ENCODE results near the gene CDC23.
A peak's percentile ranks its signal among the peaks of the same experiment; 100 is the strongest.
"Not testable (repeated sequence)": the region's sequence is repeated elsewhere in the genome, so short reads cannot be mapped to it uniquely, and the experiment has no call there.

Gene CDC23, protein sequence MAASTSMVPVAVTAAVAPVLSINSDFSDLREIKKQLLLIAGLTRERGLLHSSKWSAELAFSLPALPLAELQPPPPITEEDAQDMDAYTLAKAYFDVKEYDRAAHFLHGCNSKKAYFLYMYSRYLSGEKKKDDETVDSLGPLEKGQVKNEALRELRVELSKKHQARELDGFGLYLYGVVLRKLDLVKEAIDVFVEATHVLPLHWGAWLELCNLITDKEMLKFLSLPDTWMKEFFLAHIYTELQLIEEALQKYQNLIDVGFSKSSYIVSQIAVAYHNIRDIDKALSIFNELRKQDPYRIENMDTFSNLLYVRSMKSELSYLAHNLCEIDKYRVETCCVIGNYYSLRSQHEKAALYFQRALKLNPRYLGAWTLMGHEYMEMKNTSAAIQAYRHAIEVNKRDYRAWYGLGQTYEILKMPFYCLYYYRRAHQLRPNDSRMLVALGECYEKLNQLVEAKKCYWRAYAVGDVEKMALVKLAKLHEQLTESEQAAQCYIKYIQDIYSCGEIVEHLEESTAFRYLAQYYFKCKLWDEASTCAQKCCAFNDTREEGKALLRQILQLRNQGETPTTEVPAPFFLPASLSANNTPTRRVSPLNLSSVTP

DNA sequence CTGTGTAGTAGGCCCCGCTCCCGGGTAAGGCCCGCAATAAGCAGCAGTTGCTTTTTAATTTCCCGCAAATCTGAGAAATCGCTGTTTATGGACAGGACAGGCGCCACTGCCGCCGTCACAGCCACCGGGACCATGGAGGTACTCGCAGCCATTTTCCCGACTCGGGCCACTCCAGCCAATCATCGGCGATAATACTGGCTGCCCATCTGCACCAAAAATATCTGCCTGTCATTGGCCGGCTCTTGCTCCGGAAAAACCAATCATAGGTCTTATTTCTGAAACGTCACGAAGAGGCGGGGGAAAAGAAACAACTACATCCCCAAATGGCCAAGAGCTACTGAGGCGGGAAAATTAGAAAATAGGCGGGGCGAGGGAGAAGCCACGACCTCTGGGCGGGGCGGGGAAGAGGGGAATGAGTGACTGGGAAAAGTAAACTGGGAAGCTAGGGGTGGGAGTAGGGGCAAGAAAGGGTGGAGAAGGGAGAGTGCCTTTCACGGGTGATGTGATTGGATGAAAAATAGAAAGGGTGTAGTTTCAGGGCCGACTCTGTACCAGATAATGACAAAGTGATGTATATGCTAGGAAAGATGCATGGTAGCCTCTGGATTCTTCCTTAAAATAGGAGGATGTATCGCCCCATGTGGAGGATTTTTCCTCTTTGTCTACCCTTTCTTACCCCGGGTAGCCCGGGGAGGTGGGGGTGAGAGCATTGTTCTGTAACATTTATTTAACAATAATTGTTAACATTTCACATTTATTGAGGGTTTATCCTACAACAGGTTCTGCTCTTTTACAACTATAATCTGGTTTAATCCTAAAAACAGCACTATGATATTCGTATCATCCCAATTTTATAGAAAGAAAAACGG, at the start of gene CDC23:
Gene CDC23, minus strand, starts transcription at position 163 of the 869 bp plus-strand sequence. Its CDS starts 11 bp downstream, at position 152.
- peak; percentile 67 to 70 (median 70) for DNase-seq (ENCODE audit: low read depth in 3 of 3, low spot score in 1 of 3)

DNA sequence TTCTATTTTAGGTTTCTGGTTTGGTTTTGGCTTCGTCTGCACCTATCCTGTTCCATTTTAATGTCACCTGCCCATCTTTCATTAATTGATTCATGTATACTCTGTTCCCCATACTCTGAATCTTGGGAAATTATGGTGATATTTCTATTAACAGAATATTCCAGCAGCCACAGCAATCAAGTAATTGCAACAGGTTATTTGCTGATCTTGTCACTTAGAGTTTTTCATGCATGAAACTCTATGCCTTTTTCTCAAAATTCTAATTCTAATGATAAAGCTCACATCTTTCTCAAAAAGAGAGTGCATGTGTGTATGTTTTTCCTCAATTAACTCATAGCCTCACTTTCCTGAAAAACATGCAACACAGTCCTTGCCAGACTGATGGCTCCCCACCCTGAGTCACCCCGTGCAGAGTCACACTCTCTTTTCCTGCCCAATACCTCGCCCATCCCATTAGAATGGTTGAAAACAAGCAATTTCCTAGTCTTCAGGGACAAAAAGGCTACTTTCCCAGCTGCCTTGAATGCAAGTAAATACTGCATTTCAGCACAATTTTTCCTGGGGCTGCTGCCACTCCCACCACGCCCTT, 45.7 kb upstream of the CDC23 start:
- no peak for DNase-seq (ENCODE audit: low read depth in 3 of 3, low spot score in 1 of 3)

DNA sequence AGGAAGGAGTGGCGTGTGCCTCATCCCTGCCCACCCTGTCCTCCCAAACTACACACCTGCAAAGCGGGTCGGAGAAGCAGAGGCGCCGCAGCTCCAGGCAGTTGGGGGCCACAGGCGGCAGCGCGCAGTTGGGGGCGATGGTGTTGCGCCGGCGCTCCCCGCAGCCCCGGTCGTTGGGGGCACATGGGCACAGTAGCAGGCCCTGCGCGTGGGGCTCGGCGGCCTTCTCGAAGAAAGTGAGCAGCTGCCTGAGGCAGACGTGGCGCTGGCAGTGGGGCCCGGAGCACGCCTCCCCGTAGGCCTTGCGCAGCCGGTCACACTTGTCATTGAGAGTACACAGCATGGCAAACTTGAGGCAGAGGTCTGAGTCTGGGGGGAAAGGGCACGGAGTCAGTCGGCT, 44.5 kb upstream of the CDC23 start:
- no peak for DNase-seq (ENCODE audit: low read depth in 3 of 3, low spot score in 1 of 3)

DNA sequence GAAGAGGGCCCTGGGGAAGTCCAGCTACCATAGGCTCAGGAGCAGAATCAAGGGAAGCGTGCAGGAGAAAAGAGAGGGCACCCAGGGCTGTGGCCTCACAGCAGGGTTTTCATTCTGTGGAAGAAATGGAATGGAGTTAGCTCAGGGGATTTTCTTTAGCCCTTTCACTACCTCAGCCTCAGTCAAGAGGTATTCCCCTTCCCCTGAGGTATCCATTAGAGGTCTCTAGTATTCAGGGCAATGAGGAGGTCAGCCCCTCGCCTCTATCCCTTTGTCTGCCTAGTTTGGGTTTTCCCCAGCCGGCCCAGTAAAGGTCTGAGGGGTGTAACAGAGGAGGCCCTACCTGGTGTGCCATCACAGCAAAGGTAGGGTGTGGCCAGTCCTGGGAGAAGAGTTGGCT, 39.8 kb upstream of the CDC23 start:
- no peak for DNase-seq (ENCODE audit: low read depth in 3 of 3, low spot score in 1 of 3)

DNA sequence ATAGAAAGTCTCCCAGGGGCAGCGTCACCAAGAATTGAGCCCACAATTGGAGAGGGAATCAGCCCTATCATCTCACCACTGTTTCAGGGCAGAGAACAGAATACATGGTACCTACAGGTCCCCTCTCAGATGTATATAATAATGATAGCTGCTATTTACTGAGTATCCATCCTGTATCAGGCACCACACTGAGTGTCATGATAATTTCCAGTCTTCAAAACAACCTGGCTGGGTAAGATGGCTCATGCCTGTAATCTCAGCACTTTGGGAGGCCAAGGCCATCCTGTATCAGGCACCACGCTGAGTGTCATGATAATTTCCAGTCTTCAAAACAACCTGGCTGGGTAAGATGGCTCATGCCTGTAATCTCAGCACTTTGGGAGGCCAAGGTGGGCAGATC, 34.7 kb upstream of the CDC23 start:
- DNase-seq (ENCODE audit: low read depth in 3 of 3, low spot score in 1 of 3) = not testable (repeated sequence)

DNA sequence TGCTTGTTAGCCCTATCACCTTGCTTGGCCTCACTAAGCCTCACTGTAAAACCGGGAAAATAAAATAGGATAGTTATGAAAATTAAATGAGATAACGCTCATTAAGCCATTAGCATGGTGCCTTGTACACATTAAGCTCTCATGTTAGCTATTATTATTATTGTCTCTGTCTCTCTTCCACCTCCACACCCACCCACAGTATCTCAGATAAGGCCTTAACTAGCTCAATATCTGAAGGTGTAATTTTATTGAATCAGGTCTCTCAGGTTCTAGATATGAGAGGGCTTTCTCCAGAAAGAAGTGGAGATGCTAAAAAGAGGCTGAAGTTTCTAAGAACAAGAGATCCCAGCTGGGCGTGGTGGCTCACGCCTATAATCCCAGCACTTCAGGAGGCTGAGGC, 33.7 kb upstream of the CDC23 start:
- no peak for DNase-seq (ENCODE audit: low read depth in 3 of 3, low spot score in 1 of 3)

DNA sequence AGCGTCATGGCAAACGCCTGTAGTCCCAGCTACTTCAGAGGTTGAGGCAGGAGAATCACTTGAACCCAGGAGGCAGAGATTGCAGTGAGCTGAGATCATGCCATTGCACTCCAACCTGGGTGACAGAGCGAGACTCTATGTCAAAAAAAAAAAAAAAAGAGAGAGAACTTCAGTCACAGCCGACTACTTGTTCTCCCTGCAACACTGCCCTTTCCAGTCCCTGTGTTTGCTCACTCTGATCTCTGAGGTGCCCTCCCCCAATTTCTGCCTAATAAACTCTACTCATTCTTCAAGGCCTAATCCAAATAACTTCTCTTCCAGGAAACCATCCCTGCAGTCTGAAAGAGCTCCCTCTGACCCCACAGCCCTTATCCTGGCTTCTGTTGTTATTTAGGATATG, 33.2 kb upstream of the CDC23 start:
- no peak for DNase-seq (ENCODE audit: low read depth in 3 of 3, low spot score in 1 of 3)

DNA sequence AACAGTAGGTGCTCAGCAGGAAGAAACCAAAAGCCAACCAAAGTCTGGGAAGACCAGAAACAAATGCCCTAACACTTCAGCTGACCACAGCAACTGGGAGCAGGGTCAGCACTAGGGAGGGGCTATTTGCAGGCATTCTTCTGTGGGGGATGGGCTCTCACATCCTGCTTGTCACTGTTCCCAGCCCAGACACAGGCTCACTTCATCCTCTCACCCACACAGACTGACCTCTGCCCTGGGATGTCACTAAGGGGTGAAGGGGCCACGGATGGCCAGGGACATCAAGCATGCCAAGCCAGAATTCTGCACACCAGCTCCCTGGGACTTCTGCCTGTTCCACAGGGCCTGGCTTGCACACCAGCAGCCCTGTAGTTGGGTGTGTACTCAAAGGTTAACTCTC, 32.6 kb upstream of the CDC23 start:
- no peak for DNase-seq (ENCODE audit: low read depth in 3 of 3, low spot score in 1 of 3)

DNA sequence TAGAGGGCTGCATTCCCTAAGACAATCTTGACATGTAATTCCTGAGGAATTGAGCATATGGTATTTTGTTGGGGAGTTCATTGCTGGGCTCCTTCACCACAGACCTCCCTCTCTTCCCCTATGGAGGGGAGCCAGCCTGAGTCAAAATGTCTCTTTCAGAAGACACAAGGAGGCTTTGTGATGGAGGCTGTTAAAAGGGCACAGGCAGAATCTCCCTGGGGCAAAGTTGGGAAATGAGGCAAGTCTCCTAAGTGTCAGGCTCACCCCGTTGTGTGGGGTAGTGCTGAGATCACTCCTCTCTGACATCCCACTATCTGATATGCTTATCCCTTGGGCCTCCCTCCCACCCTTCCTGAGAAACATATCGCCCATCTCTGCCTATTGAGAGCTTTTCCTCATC, 30.7 kb upstream of the CDC23 start:
- no peak for DNase-seq (ENCODE audit: low read depth in 3 of 3, low spot score in 1 of 3)

DNA sequence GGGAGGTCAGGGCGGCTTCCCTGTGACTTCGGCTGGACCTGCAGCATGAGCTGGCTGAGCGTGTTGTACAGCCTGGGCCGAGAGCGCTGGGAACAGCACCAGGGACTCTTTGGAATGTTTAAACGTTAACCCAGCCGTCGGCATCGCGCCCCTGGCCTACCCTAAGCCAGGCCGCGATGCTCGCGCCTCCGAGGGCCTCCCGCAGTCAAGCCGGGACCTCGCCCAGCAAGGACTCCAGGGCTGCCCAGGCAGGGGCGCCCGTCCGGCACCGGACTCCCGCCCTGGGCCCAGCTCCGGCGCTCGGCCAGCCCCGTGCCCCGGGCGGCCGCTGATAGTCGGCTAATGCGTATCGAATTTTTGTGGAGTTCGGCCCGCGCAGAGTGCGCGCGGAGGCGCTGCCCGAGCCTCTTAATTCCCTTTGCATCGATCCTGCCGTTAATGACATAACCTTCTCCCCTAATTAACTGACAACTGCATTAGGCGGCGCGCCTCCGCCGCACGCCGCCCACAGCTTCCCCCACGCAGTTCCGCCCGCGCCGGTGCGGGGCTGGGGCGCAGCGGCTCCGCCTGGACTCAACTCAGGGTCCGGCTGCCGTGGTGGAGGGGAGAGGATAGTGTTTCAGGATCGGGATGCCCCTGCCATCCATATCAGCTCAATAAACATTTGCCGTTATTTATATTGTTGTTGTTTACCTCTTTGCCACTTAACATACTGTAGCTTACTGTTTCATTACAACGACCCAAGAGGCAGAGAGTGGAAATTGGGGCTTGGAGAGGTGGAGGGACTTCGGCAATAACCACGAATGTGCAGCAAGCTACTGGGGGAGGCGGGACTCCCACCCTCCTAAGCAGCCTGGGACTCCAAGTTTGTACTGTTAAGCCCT, 28.8 kb upstream of the CDC23 start:
- no peak for DNase-seq (ENCODE audit: low read depth in 3 of 3, low spot score in 1 of 3)

DNA sequence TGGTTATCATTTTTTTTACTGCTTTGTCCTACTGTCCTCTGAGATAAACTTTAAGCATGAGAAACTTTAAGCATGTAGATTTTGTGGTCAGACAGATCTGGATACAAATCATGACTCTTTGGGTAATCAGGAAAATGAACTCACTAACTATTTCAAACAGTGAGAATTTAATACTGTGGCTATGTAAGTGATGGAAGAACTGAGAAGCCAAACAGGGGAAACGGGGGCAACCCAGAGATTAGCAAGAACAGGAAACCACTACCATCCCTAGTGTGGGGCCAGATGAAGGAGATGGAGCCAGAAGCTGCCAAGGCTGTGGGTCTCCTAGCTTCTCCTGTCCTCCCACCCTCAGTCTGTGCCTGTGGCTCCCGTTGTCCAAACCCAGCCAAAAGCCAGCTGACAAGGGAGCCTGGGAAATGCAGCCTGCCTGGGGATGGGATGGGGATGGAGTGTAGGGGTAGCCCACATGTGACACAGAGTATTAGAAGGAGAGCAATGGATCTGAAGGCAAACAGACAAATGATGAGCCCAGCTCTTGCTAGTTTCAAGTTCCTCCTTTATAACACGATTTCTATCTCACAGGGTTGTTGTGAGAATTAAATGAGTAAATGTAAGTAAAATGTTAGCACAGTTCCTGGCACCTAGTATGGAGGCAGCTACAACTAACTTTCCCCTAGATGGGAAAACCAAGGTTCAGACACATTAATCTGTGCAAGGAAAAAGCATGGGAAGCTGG, 27.7 kb upstream of the CDC23 start:
- DNase-seq (ENCODE audit: low read depth in 3 of 3, low spot score in 1 of 3) = no peak

DNA sequence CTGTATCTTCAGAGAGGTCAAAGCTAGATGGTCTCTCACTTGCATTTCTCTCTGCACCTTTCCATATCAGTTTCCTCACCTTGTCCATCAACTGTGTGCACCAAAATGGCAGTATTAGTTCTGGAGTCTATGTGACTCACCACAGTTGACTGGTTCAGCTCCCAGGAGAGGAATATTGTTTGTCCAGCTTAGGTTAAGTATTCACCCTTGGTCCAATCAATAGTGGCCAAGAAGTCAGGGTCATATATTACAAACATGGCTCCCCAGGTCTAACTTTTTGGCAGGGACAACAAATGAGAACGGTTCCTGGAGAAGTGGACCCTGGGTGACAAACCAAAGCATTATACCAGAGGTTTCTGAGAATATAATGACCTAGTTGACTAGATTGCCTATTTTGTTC, 24.9 kb upstream of the CDC23 start:
- DNase-seq (ENCODE audit: low read depth in 3 of 3, low spot score in 1 of 3) = no peak

DNA sequence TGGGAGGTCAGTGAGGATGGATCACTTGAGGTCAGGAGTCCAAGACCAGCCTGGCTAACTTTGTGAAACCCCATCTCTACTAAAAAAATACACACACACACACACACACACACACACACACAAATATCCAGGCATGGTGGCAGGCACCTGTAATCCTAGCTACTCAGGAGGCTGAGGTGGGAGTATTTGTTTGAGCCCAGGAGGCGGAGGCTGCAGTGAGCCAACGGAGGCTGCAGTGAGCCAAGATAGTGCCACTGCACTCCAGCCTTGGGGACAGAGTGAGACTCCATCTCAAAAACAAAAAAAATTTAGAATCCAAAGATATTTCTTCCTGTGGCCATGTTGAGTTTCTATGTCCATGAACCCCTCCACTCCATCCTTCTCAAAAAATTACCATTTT, 21.5 kb upstream of the CDC23 start:
- no peak for DNase-seq (ENCODE audit: low read depth in 3 of 3, low spot score in 1 of 3)

DNA sequence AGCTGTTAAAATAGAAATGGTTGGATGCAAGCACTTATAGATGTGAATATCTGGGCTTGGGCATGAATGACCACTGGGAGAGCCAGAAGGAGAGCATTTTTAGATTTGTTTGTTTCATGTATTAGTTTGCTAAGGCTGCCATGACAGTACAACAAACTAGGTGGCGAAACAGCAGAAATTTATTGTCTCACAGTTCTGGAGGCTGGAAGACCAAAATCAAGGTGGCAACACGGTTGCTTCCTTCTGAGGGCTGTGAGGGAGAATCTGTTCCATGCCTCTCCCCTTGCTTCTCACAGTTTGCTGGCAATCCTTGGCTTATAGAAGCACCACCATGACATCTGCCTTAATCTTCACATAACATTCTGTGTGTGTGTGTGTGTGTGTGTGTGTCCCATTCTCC, 20.2 kb upstream of the CDC23 start:
- DNase-seq (ENCODE audit: low read depth in 3 of 3, low spot score in 1 of 3) = no peak

DNA sequence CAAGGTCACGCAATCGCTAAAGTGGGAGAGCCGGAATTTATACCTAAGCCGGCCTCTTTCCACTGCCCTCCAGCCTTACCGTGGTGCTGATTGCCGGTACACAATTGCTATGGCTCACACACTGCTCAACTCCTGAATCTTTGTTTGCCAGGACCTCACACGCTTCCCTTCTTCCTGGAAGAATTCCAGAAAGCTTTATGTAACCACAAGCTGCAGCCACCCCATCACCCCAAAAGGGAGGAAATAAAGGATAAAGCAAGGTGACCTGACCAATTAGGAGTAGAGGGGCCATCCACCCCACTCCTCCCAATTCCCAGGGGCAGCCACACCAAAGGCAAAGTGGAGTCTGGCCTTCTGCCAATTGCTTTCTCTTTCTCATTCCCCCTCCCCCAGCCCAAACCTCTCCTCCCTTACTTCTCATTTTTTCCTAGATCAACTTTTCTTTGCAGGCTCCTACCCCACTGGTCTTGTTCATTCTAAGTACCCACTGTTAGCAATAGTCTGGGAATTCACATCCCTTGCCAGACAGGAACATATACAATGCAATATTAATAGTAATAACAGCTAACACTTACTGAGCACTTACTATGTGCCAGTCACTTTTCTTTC, 18.0 kb upstream of the CDC23 start:
- DNase-seq (ENCODE audit: low read depth in 3 of 3, low spot score in 1 of 3) = no peak

DNA sequence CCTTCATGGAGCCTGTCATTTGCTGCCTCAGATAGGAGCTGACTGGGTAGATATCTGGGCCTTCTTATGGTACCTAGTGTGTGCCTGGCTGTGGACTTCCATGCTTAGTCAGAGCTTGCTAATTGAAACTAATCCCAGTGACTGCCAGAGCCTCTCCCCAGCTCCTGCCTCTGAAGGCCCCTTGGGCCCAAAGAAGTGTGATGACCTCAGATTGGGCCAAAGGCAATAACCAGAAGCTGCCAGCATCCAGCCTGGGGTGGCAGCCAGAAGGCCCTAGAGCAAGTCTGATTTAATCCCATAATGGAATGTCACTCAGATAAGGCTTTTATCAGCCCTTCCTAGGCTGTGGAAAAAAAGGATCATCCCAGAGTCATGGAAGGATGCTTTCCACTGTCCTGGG, 17.1 kb upstream of the CDC23 start:
- no peak for DNase-seq (ENCODE audit: low read depth in 3 of 3, low spot score in 1 of 3)

DNA sequence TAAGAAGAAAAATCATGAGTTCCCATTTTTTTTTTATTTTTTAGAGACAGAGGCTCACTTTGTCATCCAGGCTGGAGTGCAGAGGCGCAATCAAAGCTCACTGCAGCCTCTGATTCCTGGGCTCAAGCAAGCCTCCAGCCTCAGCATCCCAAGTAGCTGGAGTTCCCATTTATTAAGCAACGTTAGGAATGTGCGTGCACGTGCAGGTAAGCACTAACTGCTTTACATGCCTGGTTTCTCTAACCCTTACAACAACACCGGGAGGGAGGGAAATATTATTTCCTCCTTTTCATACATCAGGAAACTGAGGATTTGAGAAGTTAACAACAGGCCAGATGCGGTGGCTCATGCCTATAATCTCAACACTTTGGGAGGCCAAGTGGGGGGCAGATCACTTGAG, 16.3 kb upstream of the CDC23 start:
- no peak for DNase-seq (ENCODE audit: low read depth in 3 of 3, low spot score in 1 of 3)

DNA sequence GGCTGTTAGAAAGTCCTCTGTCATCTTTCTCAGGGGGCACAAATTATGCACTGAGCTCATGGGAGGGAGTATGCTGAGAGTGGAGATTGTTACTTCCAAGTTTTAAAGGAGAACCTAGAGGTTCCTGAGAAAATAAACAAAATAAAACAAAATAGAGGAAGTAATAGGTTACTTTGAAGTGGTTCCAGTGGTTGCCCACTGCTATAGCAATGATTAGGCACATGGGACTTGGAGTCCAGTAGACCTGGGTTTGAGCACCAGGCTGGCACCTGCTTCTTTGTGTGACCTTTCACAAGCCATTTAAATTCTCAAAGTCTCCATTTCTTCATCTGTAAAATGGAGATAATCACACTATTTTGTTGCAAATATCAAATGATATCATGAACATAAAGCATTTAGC, 13.8 kb upstream of the CDC23 start:
- no peak for DNase-seq (ENCODE audit: low read depth in 3 of 3, low spot score in 1 of 3)

DNA sequence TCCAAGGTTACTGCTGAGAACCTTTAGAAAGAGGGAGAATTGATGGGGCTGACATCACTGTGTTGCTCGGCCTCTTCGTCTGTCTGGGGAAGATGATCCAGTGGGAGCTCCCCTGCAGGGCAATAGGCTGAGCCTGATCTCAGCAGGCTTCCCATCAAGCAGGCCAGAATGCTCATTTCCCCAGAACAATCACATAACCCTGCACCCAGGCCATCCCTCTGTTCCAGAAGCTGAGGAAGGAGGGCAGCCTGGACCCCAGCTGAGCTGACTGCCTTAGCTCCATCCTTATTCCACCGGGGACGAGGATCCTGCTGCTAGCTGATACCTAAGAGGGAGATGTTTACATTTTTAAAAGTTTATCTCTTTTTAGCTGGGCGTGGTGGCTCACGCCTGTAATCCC, 11.6 kb upstream of the CDC23 start:
- no peak for DNase-seq (ENCODE audit: low read depth in 3 of 3, low spot score in 1 of 3)

DNA sequence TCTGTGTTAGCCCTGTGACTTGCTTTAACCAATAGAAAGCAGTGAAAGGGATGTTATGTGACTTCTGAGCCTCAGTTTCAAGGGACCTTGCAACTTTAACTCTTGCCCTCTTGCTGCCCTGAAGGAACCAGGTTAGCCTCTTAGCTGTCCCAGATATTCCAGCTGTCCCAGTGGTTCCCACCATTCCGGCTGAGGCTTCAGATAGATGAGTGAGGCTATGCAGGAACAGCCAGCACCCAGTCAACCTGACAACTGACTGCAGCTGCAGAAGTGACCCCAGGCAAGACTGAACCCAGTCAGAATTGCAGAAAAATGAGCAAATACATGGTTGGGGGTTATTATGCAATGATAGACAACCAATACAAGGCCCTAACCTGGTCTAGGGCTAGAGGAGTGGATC, 10.4 kb upstream of the CDC23 start:
- no peak for DNase-seq (ENCODE audit: low read depth in 3 of 3, low spot score in 1 of 3)
